ENCODE results near the gene KSR2. TPM values are rescaled to one million over a fixed set of nuclear protein-coding genes. Genes with fewer than 3 reads are reported as not detected.

Gene KSR2
- total RNA-seq, 1 experiment from 2014 or later: 0.02 TPM

DNA sequence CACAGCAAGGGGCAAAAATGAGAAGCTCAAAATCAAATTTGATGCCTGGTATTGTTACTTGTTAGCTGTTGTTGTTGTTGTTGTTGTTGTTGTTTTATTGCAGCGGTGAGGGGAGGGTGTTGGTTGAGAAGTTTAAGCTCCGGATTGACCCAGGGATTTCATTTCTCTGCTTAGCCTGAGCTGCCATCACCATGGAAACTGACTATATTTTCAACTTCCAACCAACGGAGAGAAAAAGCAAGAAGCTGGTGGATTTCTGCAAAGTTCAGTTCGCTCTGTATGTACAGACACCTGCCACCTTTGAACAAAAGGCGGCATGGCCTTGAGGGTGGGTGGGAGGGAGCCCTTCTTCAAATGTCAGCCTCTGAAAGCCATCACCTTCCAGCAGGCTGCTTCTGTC is 412.9 kb downstream of the KSR2 start:
- CTCF ChIA-PET: interaction anchor here (0.7 to 1.3 kb wide), 5 partner anchors 26 to 320 kb away, joined by 3 to 4 read pairs (median 3); no protein-coding TSS in a partner anchor
- TF ChIP-seq, protein P1, sequence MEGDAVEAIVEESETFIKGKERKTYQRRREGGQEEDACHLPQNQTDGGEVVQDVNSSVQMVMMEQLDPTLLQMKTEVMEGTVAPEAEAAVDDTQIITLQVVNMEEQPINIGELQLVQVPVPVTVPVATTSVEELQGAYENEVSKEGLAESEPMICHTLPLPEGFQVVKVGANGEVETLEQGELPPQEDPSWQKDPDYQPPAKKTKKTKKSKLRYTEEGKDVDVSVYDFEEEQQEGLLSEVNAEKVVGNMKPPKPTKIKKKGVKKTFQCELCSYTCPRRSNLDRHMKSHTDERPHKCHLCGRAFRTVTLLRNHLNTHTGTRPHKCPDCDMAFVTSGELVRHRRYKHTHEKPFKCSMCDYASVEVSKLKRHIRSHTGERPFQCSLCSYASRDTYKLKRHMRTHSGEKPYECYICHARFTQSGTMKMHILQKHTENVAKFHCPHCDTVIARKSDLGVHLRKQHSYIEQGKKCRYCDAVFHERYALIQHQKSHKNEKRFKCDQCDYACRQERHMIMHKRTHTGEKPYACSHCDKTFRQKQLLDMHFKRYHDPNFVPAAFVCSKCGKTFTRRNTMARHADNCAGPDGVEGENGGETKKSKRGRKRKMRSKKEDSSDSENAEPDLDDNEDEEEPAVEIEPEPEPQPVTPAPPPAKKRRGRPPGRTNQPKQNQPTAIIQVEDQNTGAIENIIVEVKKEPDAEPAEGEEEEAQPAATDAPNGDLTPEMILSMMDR (IDR thresholded peaks at IDR 0.05; ENCODE audit: unreplicated experiment): no peak
- Mint-ChIP-seq H3K9me3 (ENCODE audit: unreplicated experiment) (peaks cover 29% of the 10 kb centered on the region), H3K4me1 (ENCODE audit: insufficient read depth, unreplicated experiment) (no peaks in the 10 kb centered on the region), H3K36me3 (ENCODE audit: insufficient read depth, unreplicated experiment) (no peaks in the 10 kb centered on the region), H3K4me3 (ENCODE audit: unreplicated experiment) (no peak overlapping the region), H3K27ac (ENCODE audit: low read depth, unreplicated experiment) (no peak overlapping the region), H3K27me3 (ENCODE audit: insufficient read depth, unreplicated experiment) (peaks cover 16% of the 10 kb centered on the region)
- no TSS peak for BruUV-seq (replicated peaks)
- POLR2A ChIA-PET: no interaction called here
- no peak for DNase-seq (ENCODE audit: unreplicated experiment)
- intact Hi-C loops (cut with micrococcal nuclease): no loop called here

DNA sequence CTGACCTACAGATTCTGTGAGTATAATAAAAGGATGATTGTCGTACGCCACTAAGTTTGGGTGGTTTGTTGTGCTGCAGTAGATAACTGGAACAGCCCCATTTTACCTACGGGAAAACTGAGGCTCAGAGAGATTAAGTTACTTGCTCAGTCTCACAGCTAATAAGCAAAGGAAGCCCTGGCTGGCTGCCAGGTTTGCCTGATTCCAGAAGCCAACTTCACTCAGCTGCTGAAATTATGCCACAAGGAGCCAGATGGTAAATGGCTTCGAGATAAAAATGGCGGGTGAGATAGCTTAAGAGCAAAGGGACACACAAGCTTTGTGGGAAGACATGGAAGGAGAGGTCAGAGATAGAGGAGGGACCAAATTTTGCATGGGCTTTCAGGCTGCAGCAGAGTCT is 415.8 kb downstream of the KSR2 start:
- TF ChIP-seq, protein P1 (IDR thresholded peaks at IDR 0.05; ENCODE audit: unreplicated experiment): no peak
- H3K4me1 Mint-ChIP-seq (ENCODE audit: insufficient read depth, unreplicated experiment): no peaks in the 10 kb centered on the region
- ChIA-PET CTCF (interaction anchor here (0.6 to 1.1 kb wide), 2 partner anchors 20 to 296 kb away, joined by 3 to 4 read pairs; no protein-coding TSS in a partner anchor), POLR2A (no interaction called here)
- no peaks in the 10 kb centered on the region for H3K36me3 Mint-ChIP-seq (ENCODE audit: insufficient read depth, unreplicated experiment)
- BruUV-seq (replicated peaks): no TSS peak
- intact Hi-C loops (cut with micrococcal nuclease): no loop called here
- peaks cover 25% of the 10 kb centered on the region for H3K9me3 Mint-ChIP-seq (ENCODE audit: unreplicated experiment)
- peaks cover 2% of the 10 kb centered on the region for H3K27me3 Mint-ChIP-seq (ENCODE audit: insufficient read depth, unreplicated experiment)
- no peak overlapping the region for H3K4me3 Mint-ChIP-seq (ENCODE audit: unreplicated experiment)
- no peak overlapping the region for H3K27ac Mint-ChIP-seq (ENCODE audit: low read depth, unreplicated experiment)
- DNase-seq (ENCODE audit: unreplicated experiment): peak; percentile 21

DNA sequence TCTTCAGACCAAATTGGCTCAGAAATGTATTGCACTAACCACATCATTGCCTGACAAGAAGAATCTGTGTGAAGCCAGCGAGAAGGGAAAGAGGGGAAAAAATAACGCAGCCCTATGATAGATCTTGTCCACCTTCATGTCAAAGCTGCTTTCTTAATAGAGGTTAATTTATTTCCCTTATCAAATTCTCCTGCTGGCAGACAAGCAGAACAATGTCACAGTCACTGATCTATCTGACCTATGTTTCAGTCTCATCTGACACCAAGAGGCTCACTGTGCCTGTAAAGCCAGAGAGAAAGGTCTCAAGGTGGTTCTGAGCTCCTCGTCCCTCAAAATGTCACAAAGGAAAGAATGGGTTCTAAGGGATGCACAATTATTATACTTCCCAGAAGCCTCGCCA is 417.1 kb downstream of the KSR2 start:
- Mint-ChIP-seq H3K36me3 (ENCODE audit: insufficient read depth, unreplicated experiment) (no peaks in the 10 kb centered on the region), H3K27ac (ENCODE audit: low read depth, unreplicated experiment) (no peak overlapping the region), H3K27me3 (ENCODE audit: insufficient read depth, unreplicated experiment) (no peaks in the 10 kb centered on the region), H3K4me3 (ENCODE audit: unreplicated experiment) (no peak overlapping the region), H3K4me1 (ENCODE audit: insufficient read depth, unreplicated experiment) (no peaks in the 10 kb centered on the region), H3K9me3 (ENCODE audit: unreplicated experiment) (peaks cover 21% of the 10 kb centered on the region)
- no TSS peak for BruUV-seq (replicated peaks)
- ChIA-PET POLR2A (interaction anchor here (0.8 kb wide), 1 partner anchor 9 kb away, joined by 4 read pairs; no protein-coding TSS in a partner anchor), CTCF (interaction anchor here (0.6 to 1.7 kb wide), 4 partner anchors 109 to 298 kb away, joined by 3 to 7 read pairs (median 4); no protein-coding TSS in a partner anchor)
- intact Hi-C loops (cut with micrococcal nuclease): no loop called here
- no peak for DNase-seq (ENCODE audit: unreplicated experiment)
- TF ChIP-seq, protein P1 (IDR thresholded peaks at IDR 0.05; ENCODE audit: unreplicated experiment): no peak

DNA sequence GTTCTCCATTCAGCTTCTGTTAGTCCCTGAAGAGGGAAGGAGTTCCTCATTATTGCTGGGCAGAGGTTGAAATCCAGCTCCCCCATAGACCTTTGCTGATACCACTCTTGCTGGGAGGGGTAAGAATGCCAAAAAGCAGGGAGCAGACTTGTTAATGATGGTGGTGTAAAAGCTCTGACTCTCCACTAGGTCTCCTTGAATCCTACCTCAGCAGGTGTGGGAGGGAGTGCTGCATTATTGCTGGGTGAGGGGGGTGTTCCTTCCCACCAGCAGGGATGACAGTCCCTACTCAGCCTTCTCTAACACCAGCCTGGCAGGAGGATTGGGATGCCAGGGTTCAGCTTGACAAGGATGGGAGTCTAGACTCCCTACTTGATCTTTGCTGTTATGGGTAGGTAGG is 421.6 kb downstream of the KSR2 start:
- POLR2A ChIA-PET: interaction anchor here (0.7 kb wide), 1 partner anchor 348 kb away, joined by 4 read pairs; no protein-coding TSS in a partner anchor

More for the DNA sequence above, 421.6 kb downstream of the KSR2 start:
- peaks cover 15% of the 10 kb centered on the region for H3K27me3 Mint-ChIP-seq (ENCODE audit: insufficient read depth, unreplicated experiment)
- TF ChIP-seq, protein P1 (IDR thresholded peaks at IDR 0.05; ENCODE audit: unreplicated experiment): no peak
- CTCF ChIA-PET: interaction anchor here (0.5 to 1.5 kb wide), 3 partner anchors 152 to 291 kb away, joined by 3 read pairs; no protein-coding TSS in a partner anchor
- H3K9me3 Mint-ChIP-seq (ENCODE audit: unreplicated experiment): peaks cover 14% of the 10 kb centered on the region
- H3K36me3 Mint-ChIP-seq (ENCODE audit: insufficient read depth, unreplicated experiment): no peaks in the 10 kb centered on the region
- H3K4me1 Mint-ChIP-seq (ENCODE audit: insufficient read depth, unreplicated experiment): no peaks in the 10 kb centered on the region
- BruUV-seq (replicated peaks): no TSS peak
- intact Hi-C loops (cut with micrococcal nuclease): no loop called here
- no peak overlapping the region for H3K4me3 Mint-ChIP-seq (ENCODE audit: unreplicated experiment)
- no peak overlapping the region for H3K27ac Mint-ChIP-seq (ENCODE audit: low read depth, unreplicated experiment)
- no peak for DNase-seq (ENCODE audit: unreplicated experiment)

Measured in MCF 10A (cell line).